ENCODE data around the gene CCDC192.

Gene CCDC192

GRCh38 chr5:127702926-127703561, at the start of gene CCDC192:
TSS of gene CCDC192 (plus strand) at chr5:127703391. CDS start at chr5:127703446, 55 bp downstream.
- H3K4me1 ChIP-seq (ENCODE audit: low read depth, poor library complexity, severe bottlenecking), result no peaks in the 10 kb centered on the region
- no peak within 1 kb of the TSS for H3K4me3 ChIP-seq (IDR thresholded peaks at IDR 0.05; ENCODE audit: insufficient read depth, low read depth, low read length)
- H3K27me3 ChIP-seq (ENCODE audit: insufficient read depth, low read depth), result no peaks in the 10 kb centered on the region
- no peak within 1 kb of the TSS for H2AFZ ChIP-seq (ENCODE audit: low read depth)
- H3K36me3 ChIP-seq (ENCODE audit: insufficient read depth), result no peaks in the 10 kb centered on the region
- H3K4me2 ChIP-seq, result no peak within 1 kb of the TSS
- no peak within 1 kb of the TSS for H3K27ac ChIP-seq
- H3K79me2 ChIP-seq (ENCODE audit: insufficient read depth, low read depth), result no peaks in the 10 kb centered on the region
- no peak within 1 kb of the TSS for H3K9ac ChIP-seq
- H4K20me1 ChIP-seq (ENCODE audit: insufficient read depth), result no peaks in the 10 kb centered on the region
- TF ChIP-seq CTCF (conservative IDR thresholded peaks at IDR 0.05; ENCODE audit: low read depth, low read length), result no peak

- no peak for TF ChIP-seq CTCF (conservative IDR thresholded peaks at IDR 0.05; ENCODE audit: low read depth, low read length)
- no peak overlapping the region for H2AFZ ChIP-seq (ENCODE audit: low read depth)
- no peaks in the 10 kb centered on the region for H3K27me3 ChIP-seq (ENCODE audit: insufficient read depth, low read depth)
- H4K20me1 ChIP-seq (ENCODE audit: insufficient read depth), result no peaks in the 10 kb centered on the region
- no peak overlapping the region for H3K27ac ChIP-seq
- no peaks in the 10 kb centered on the region for H3K36me3 ChIP-seq (ENCODE audit: insufficient read depth)
- H3K79me2 ChIP-seq (ENCODE audit: insufficient read depth, low read depth), result no peaks in the 10 kb centered on the region
- no peaks in the 10 kb centered on the region for H3K4me1 ChIP-seq (ENCODE audit: low read depth, poor library complexity, severe bottlenecking)
- H3K4me2 ChIP-seq, result no peak overlapping the region
- no peak overlapping the region for H3K4me3 ChIP-seq (IDR thresholded peaks at IDR 0.05; ENCODE audit: insufficient read depth, low read depth, low read length)
- no peak overlapping the region for H3K9ac ChIP-seq
These were observed 46.4 kb upstream of the CCDC192 start for GRCh38 chr5:127656825-127657224.

GRCh38 chr5:127660047-127660733, 43.0 kb upstream of the CCDC192 start:
- no peak overlapping the region for H3K27ac ChIP-seq
- H2AFZ ChIP-seq (ENCODE audit: low read depth), result no peak overlapping the region

GRCh38 chr5:127664093-127664492, 39.1 kb upstream of the CCDC192 start:
- H4K20me1 ChIP-seq (ENCODE audit: insufficient read depth), result no peaks in the 10 kb centered on the region
- H3K36me3 ChIP-seq (ENCODE audit: insufficient read depth), result no peaks in the 10 kb centered on the region
- no peak for TF ChIP-seq CTCF (conservative IDR thresholded peaks at IDR 0.05; ENCODE audit: low read depth, low read length)

More at GRCh38 chr5:127660047-127660733, 43.0 kb upstream of the CCDC192 start:
- Histone ChIP-seq H3K36me3 (ENCODE audit: insufficient read depth) (no peaks in the 10 kb centered on the region), H3K27me3 (ENCODE audit: insufficient read depth, low read depth) (no peaks in the 10 kb centered on the region), H3K4me1 (ENCODE audit: low read depth, poor library complexity, severe bottlenecking) (no peaks in the 10 kb centered on the region), H4K20me1 (ENCODE audit: insufficient read depth) (no peaks in the 10 kb centered on the region), H3K9ac (no peak overlapping the region), H3K4me3 (IDR thresholded peaks at IDR 0.05; ENCODE audit: insufficient read depth, low read depth, low read length) (no peak overlapping the region), H3K79me2 (ENCODE audit: insufficient read depth, low read depth) (no peaks in the 10 kb centered on the region), H3K4me2 (no peak overlapping the region)
- TF ChIP-seq CTCF (conservative IDR thresholded peaks at IDR 0.05; ENCODE audit: low read depth, low read length), result no peak

More at GRCh38 chr5:127664093-127664492, 39.1 kb upstream of the CCDC192 start:
- Histone ChIP-seq H3K27ac (no peak overlapping the region), H3K9ac (no peak overlapping the region), H3K4me3 (IDR thresholded peaks at IDR 0.05; ENCODE audit: insufficient read depth, low read depth, low read length) (no peak overlapping the region), H3K79me2 (ENCODE audit: insufficient read depth, low read depth) (no peaks in the 10 kb centered on the region), H2AFZ (ENCODE audit: low read depth) (no peak overlapping the region), H3K4me2 (no peak overlapping the region), H3K27me3 (ENCODE audit: insufficient read depth, low read depth) (no peaks in the 10 kb centered on the region), H3K4me1 (ENCODE audit: low read depth, poor library complexity, severe bottlenecking) (no peaks in the 10 kb centered on the region)

Data from KMS-11 (cell line).